Sigmoid colon (tissue), 7 donors: ENCODE measurements around the gene ATXN10. TPM values are rescaled to one million over a fixed set of nuclear protein-coding genes. Genes with fewer than 3 reads are reported as not detected.
"Not testable (repeated sequence)": the region's sequence is repeated elsewhere in the genome, so short reads cannot be mapped to it uniquely, and the experiment has no call there.

Experiments used
- DNase-seq: peaks from one replicate; pipeline ENCODE4 v3.0.0-alpha.2; 2019
- H3K27ac ChIP-seq, 4 donors: fragments of 200-600 bp; sonication (generic); one replicate each; pipeline ENCODE4 v1.5.1; 2016 to 2019; ENCODE audit warnings: mild to moderate bottlenecking in 1 of 4
- H3K27me3 ChIP-seq, 3 donors: fragments of 200-600 bp; sonication (generic); one replicate each; pipeline ENCODE4 v1.5.1; 2019; ENCODE audit warnings: mild to moderate bottlenecking in 1 of 3
- H3K36me3 ChIP-seq, 4 donors: fragments of 200-600 bp; sonication (generic); one replicate each; pipeline ENCODE4 v1.5.1; 2016 to 2019
- H3K4me1 ChIP-seq, 4 donors: fragments of 200-600 bp; sonication (generic); one replicate each; pipeline ENCODE4 v1.5.1; 2017 to 2019
- H3K4me3 ChIP-seq, 4 donors: fragments of 200-600 bp; sonication (generic); one replicate each; pipeline ENCODE4 v1.5.1; 2017 to 2019; ENCODE audit warnings: mild to moderate bottlenecking in 2 of 4, moderate library complexity in 1 of 4
- H3K9me3 ChIP-seq, 4 donors: fragments of 200-600 bp in 3 of 4; sonication (generic) in 3 of 4; one replicate each; pipeline versions ENCODE4 v1.5.1 to v1.6.1; 2013 to 2019
- EP300 ChIP-seq, 4 donors: sonication (generic); formaldehyde crosslinking; IDR thresholded peaks; one replicate each; pipeline ENCODE4 v1.6.1; 2017; ENCODE audit warnings: antibody characterized with exemption in 4 of 4
- POLR2A ChIP-seq, 2 donors: fragments of 450-650 bp; IDR thresholded peaks; one replicate each; pipeline ENCODE4 v1.6.1; 2016; ENCODE audit warnings: antibody characterized with exemption in 2 of 2, mild to moderate bottlenecking in 2 of 2, moderate library complexity in 2 of 2
- POLR2AphosphoS5 ChIP-seq, 4 donors: sonication (generic); formaldehyde crosslinking; IDR thresholded peaks; one replicate each; pipeline ENCODE4 v1.6.1; 2017; ENCODE audit warnings: antibody characterized with exemption in 4 of 4
- WGBS, 2 donors: extraction: QIAGEN DNeasy Blood & Tissue Kit; methylation state at CpG; one replicate each; pipeline ENCODE4 v1.1.7; 2013; 5-methylcytosine and 5-hydroxymethylcytosine counted together
- intact Hi-C: fragments of 100-400 bp; cut with DNase I; formaldehyde crosslinking; loops from one replicate; pipeline ENCODE4 v1.15.1; 2023
- polyA plus RNA-seq, 3 donors: library from polyadenylated mRNA; stranded (reverse); fragments of 200-250 nt; gene quantifications; one replicate each; pipeline ENCODE4 v1.2.3, GENCODE V29; 2013
- total RNA-seq, 4 donors: library from RNA; depleted of rRNA; stranded (reverse); fragments of >200 nt; gene quantifications; one replicate each; pipeline ENCODE4 v1.1.0, GENCODE V29; 2016
- TF ChIP-seq, protein P1 (sequence below), 4 experiments: fragments of 450-650 bp in 3 of 4; fragments of 200-600 bp in 1 of 4; IDR thresholded peaks; one replicate each; pipeline ENCODE4 v1.5.1; 2016 to 2019; ENCODE audit warnings: antibody characterized with exemption in 4 of 4, mild to moderate bottlenecking in 3 of 4, moderate library complexity in 2 of 4
- donor health status: healthy with polysubstance abuse.
- donor health status: Bipolar disorder and iron deficiency.
- donor health status: healthy.

The ATXN10 gene, protein sequence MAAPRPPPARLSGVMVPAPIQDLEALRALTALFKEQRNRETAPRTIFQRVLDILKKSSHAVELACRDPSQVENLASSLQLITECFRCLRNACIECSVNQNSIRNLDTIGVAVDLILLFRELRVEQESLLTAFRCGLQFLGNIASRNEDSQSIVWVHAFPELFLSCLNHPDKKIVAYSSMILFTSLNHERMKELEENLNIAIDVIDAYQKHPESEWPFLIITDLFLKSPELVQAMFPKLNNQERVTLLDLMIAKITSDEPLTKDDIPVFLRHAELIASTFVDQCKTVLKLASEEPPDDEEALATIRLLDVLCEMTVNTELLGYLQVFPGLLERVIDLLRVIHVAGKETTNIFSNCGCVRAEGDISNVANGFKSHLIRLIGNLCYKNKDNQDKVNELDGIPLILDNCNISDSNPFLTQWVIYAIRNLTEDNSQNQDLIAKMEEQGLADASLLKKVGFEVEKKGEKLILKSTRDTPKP
- total RNA-seq (100 to 1,000 TPM; 160 to 187 (median 185) TPM), polyA plus RNA-seq (10 to 100 TPM; 37.9 to 49.3 (median 46.2) TPM)

DNA sequence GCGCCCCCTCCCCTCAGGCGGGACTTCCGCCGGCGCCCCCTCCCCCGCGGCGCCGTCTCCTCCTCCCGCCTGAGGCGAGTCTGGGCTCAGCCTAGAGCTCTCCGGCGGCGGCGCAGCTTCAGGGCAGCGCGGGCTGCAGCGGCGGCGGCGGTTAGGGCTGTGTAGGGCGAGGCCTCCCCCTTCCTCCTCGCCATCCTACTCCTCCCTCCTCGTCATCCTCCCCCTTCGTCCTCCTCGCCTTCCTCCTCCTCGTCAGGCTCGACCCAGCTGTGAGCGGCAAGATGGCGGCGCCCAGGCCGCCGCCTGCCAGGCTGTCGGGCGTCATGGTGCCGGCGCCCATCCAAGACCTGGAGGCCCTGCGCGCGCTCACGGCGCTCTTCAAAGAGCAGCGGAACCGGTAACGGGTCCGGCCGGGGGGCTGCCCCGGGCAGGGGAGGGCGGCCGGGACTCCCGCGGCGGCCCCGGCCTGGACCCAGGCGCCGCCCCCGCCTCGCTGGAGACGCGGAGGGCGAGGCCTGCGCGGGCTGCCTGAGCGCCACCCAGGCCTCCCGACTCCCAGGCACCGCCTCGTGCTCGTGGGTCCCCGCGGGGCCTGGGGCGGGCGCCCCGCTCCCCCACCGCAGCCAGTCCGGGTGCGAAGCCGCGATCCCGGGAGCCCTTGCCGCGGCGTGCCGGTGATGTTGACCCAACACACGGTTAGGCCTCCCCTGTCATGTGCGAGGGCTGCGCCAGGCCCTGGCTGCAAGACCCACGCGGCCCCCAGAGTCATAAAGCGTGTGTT lies at the start of gene ATXN10:
Gene ATXN10 (plus strand): TSS at position 52 of the 781 bp plus-strand sequence. CDS start 230 bp downstream, at position 282.
- H3K4me3 ChIP-seq: peak within 1 kb of the TSS; percentile 74 to 85 (median 81)
- no peaks in the 10 kb centered on the region for H3K27me3 ChIP-seq
- intact Hi-C loops: loop anchor here (10.0 kb wide), 1 partner anchor 443 kb away; no protein-coding TSS in a partner anchor
- peak within 1 kb of the TSS; percentile 76 to 88 (median 87) for H3K27ac ChIP-seq
- peak; percentile 78 for DNase-seq
- no peaks in the 10 kb centered on the region for H3K36me3 ChIP-seq
- no peaks in the 10 kb centered on the region for H3K9me3 ChIP-seq
- TF ChIP-seq POLR2AphosphoS5 (IDR thresholded peaks at IDR 0.05): peak; percentile 33 to 69 (median 52)
- TF ChIP-seq, protein P1, sequence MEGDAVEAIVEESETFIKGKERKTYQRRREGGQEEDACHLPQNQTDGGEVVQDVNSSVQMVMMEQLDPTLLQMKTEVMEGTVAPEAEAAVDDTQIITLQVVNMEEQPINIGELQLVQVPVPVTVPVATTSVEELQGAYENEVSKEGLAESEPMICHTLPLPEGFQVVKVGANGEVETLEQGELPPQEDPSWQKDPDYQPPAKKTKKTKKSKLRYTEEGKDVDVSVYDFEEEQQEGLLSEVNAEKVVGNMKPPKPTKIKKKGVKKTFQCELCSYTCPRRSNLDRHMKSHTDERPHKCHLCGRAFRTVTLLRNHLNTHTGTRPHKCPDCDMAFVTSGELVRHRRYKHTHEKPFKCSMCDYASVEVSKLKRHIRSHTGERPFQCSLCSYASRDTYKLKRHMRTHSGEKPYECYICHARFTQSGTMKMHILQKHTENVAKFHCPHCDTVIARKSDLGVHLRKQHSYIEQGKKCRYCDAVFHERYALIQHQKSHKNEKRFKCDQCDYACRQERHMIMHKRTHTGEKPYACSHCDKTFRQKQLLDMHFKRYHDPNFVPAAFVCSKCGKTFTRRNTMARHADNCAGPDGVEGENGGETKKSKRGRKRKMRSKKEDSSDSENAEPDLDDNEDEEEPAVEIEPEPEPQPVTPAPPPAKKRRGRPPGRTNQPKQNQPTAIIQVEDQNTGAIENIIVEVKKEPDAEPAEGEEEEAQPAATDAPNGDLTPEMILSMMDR (IDR thresholded peaks at IDR 0.05): no peak
- TF ChIP-seq POLR2A (IDR thresholded peaks at IDR 0.05): peak in 1 of 2 donors; percentile 16
- H3K4me1 ChIP-seq: peaks cover 0 to 45% (median 22%) of the 10 kb centered on the region in 4 donors
- 1% methylated on average over 89 of the region's 89 CpGs for WGBS, 2 donors

DNA sequence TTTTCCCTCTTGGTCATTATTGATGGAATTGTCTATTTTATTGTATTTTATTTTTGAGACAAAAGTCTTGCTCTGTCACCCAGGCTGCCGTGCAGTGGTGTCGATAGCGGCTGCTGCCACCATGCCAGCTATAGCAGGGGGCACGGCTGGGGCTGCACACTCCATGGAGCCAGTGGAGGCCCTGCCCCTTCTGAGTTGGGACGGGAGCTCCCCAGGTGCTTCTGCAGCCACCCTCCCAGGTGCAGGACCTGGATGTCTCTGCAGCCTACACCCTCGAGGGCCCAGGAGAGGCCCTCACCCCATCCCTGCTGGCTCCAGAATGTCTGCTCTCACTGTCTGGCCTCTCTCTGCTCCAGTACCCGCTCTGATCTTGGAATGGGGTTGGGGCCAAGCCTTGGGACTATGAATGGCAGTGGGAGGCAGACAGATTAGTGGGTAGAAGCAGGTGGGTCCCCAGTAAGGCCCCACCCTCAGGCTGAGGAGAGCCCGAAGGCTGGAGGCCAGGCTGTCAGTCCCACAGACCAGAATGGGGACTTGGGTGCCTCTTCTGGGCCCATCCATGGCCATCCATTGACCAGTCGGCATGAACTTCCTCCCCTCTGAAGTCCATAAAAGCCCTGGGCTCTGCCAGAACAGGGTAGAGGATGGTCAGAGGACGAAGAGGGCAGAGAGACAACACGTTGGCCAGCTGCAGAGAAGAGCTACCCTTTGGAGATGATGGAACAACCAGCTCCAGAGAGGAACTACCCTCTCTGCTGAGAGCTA lies 49.6 kb upstream of the ATXN10 start:
- Histone ChIP-seq H3K36me3 (no peaks in the 10 kb centered on the region), H3K9me3 (no peaks in the 10 kb centered on the region), H3K4me3 (no peak overlapping the region), H3K4me1 (no peaks in the 10 kb centered on the region), H3K27ac (no peak overlapping the region), H3K27me3 (peaks cover 0 to 1% (median 0%) of the 10 kb centered on the region in 3 donors)
- intact Hi-C loops: no loop called here
- DNase-seq: no peak
- WGBS, 2 donors: 84 to 89% methylated on average over 11 of the region's 11 CpGs
- TF ChIP-seq POLR2A (IDR thresholded peaks at IDR 0.05) (no peak), EP300 (IDR thresholded peaks at IDR 0.05) (no peak), POLR2AphosphoS5 (IDR thresholded peaks at IDR 0.05) (no peak)
- TF ChIP-seq, protein P1 (IDR thresholded peaks at IDR 0.05): no peak

DNA sequence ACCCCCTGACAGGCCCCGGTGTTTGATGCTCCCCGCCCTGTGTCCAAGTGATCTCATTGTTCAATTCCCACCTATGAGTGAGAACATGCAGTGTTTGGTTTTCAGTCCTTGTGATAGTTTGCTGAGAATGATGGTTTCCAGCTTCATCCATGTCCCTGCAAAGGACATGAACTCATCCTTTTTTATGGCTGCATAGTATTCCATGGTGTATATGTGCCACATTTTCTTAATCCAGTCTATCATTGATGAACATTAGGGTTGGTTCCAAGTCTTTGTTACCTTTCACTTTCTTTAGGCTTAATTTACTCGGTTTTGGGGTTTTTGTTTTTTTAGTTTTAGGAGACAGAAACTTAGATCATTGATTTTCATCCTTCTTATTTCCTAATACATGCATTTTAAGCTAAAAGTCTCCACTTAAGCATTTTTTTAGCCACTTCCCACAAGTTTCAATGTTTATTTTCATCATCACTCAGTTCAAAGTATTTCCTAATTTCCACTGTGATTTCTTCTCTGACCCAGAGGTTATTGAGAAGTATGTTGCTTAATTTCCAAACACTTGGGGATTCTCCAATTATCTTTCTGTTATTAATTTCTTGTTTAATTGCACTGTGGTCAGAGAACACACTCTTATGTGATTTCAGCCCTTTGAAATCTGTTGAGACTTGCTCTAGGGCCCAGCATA lies 48.0 kb upstream of the ATXN10 start:
- H3K27ac ChIP-seq, intact Hi-C loops, H3K9me3 ChIP-seq, H3K4me1 ChIP-seq, DNase-seq, H3K4me3 ChIP-seq, H3K36me3 ChIP-seq: not testable (repeated sequence)
- H3K27me3 ChIP-seq: peaks cover 0 to 16% (median 2%) of the 10 kb centered on the region in 3 donors
- 77 to 93% methylated on average over 3 of the region's 3 CpGs for WGBS, 2 donors

DNA sequence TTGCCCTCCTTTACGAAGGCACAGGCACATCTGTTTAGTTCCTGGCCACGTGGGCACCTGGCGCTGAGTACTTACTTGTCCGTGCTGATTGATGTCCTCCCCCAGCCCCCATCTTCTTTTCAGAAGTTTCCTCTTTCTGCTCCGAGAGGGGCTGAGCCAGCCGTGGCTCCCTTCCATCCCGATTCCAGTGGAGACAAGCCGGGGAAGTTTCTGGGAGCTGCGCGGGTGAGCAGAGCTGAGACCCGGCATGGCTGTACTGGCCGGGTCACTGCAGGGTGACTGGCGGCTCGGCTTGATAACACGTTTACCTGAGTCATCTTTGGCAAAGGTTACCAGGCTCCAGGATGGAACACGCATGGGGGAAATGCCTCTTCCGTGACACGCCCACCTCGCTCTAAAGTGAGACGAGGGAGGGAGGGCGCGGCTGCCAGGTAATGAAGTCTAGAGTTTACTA lies 45.4 kb upstream of the ATXN10 start:
- H3K27ac ChIP-seq: no peak overlapping the region

More for the DNA sequence above, 45.4 kb upstream of the ATXN10 start:
- Histone ChIP-seq H3K4me3 (no peak overlapping the region), H3K9me3 (no peaks in the 10 kb centered on the region), H3K36me3 (no peaks in the 10 kb centered on the region), H3K27me3 (peaks cover 0 to 42% (median 18%) of the 10 kb centered on the region in 3 donors), H3K4me1 (no peaks in the 10 kb centered on the region)
- TF ChIP-seq POLR2AphosphoS5 (IDR thresholded peaks at IDR 0.05) (no peak), EP300 (IDR thresholded peaks at IDR 0.05) (no peak), POLR2A (IDR thresholded peaks at IDR 0.05) (no peak)
- TF ChIP-seq, protein P1 (IDR thresholded peaks at IDR 0.05): no peak
- intact Hi-C loops: no loop called here
- DNase-seq: no peak
- 18 to 65% methylated on average over 22 of the region's 22 CpGs for WGBS, 2 donors
